ENCODE measurements around the gene CFHR5.
"Not testable (repeated sequence)": the region's sequence is repeated elsewhere in the genome, so short reads cannot be mapped to it uniquely, and the experiment has no call there.

DNA sequence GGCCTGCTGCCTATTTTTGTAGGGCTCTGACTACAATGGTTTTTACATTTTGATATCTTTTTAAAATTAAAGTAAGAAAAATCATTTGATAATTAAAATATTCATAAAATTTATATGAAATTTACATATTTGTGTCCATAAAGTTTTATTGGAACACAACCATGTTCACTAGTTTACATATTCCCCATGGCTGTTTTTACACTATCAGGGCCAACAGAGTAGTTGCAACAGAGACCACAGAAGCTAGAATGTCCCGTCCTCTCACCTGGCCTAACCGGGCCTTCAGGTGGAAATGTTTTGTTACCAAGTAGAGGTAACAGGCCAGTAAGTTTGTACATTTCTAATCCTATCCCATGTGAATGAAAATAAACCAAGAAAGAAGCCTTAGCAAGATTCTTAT is 44.5 kb upstream of the CFHR5 start:
- not testable (repeated sequence) for TF ChIP-seq EZH2 (IDR thresholded peaks at IDR 0.05); POLR2AphosphoS5 (IDR thresholded peaks at IDR 0.05; ENCODE audit: borderline replicate concordance, low read depth, low read length)
